Stomach (tissue), 4 donors: ENCODE measurements around the gene COPS6.

ENCODE experiments used
- CTCF ChIP-seq, 7 experiments: fragments of 450-650 bp in 4 of 7; fragments of 200-600 bp in 3 of 7; sonication (generic) in 3 of 7; IDR thresholded peaks; one replicate each; pipeline ENCODE4 v1.5.1; 2016 to 2019; ENCODE audit warnings: antibody characterized with exemption in 7 of 7, control low read depth in 2 of 7, mild to moderate bottlenecking in 1 of 7
- POLR2A ChIP-seq, 4 donors: fragments of 450-650 bp; IDR thresholded peaks; one replicate each; pipeline ENCODE4 v1.6.1; 2016; ENCODE audit warnings: antibody characterized with exemption in 4 of 4, control low read depth in 2 of 4, mild to moderate bottlenecking in 1 of 4, moderate library complexity in 1 of 4
- POLR2AphosphoS5 ChIP-seq, 3 donors: sonication (generic); formaldehyde crosslinking; IDR thresholded peaks; one replicate each; pipeline ENCODE4 v1.6.1; 2016; ENCODE audit warnings: antibody characterized with exemption in 3 of 3

GRCh38 chr7:100064162-100064561 lies 24.6 kb upstream of the COPS6 start:
- no peak for TF ChIP-seq CTCF (IDR thresholded peaks at IDR 0.05)
- TF ChIP-seq POLR2AphosphoS5 (IDR thresholded peaks at IDR 0.05): no peak
- TF ChIP-seq POLR2A (IDR thresholded peaks at IDR 0.05): no peak
